HG03521 (cell line): ENCODE data around the gene NEUROG2.
"Not testable (repeated sequence)": the region's sequence is repeated elsewhere in the genome, so short reads cannot be mapped to it uniquely, and the experiment has no call there.

Source experiments
- ATAC-seq: cut with Tn5 transposase; IDR thresholded peaks from one replicate; pipeline ENCODE4 v1.9.1; 2021; ENCODE audit warnings: mild to moderate bottlenecking, moderate library complexity; ENCODE audit not compliant: unreplicated experiment

The NEUROG2 gene

GRCh38 chr4:112516066-112516470 lies at the start of gene NEUROG2:
TSS of gene NEUROG2 (minus strand) at chr4:112516180. CDS start at chr4:112515475, 705 bp downstream.
- no peak for ATAC-seq

GRCh38 chr4:112564706-112565270 lies 48.8 kb upstream of the NEUROG2 start:
- no peak for ATAC-seq

- no peak for ATAC-seq
Observed at GRCh38 chr4:112563431-112564200, 47.6 kb upstream of the NEUROG2 start.

- ATAC-seq, result no peak
Observed at GRCh38 chr4:112562254-112562879, 46.4 kb upstream of the NEUROG2 start.

DNA sequence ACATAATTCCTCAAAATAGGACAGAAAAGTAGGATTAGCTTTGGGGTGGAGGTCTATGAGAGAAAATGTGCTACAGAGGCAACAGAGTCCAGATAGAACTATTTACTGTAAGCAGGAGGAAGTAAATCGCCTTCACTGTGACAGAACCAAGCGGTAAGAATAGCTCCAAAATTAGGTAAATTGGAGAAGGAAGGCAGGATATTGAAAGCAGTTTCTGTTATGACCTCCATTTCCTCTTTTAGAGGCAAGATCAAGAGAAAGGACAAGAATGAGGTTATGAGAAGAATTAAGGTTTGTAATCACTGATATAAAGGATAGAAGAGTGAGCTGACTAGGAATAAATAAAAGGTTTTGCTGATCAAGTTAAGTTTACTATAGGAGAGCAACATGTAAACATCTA lies 44.1 kb upstream of the NEUROG2 start:
- no peak for ATAC-seq

DNA sequence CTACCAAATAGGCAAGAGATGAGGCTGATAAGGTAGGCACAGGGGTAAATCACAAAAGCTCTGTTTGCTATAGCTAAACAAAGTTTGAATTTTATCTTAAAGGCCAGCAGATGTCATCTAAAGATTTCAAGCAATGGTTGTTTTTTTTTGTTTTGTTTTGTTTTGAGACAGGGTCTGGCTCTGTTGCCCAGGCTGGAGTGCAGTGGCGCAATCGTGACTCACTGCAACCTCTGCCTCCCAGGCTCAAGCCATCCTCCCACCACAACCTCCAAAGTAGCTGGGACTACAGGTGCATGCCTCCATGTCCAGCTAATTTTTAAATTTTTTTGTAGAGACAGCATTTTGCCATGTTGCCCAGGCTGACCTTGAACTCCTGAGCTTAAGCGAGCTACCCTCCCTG lies 43.1 kb upstream of the NEUROG2 start:
- ATAC-seq, result no peak

GRCh38 chr4:112557676-112558411 lies 41.9 kb upstream of the NEUROG2 start:
- no peak for ATAC-seq

DNA sequence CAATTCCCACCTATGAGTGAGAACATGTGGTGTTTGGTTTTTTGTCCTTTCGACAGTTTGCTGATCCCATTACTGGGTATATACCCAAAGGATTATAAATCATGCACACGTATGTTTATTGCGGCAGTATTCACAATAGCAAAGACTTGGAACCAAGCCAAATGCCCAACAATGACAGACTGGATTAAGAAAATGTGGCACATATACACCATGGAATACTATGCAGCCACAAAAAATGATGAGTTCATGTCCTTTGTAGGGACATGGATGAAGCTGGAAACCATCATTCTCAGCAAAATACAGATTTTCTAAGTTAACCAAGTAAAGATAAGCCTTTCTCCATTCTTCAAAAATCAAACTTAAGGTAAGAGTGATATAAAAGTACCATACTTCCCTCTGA lies 38.3 kb upstream of the NEUROG2 start:
- ATAC-seq, result not testable (repeated sequence)

DNA sequence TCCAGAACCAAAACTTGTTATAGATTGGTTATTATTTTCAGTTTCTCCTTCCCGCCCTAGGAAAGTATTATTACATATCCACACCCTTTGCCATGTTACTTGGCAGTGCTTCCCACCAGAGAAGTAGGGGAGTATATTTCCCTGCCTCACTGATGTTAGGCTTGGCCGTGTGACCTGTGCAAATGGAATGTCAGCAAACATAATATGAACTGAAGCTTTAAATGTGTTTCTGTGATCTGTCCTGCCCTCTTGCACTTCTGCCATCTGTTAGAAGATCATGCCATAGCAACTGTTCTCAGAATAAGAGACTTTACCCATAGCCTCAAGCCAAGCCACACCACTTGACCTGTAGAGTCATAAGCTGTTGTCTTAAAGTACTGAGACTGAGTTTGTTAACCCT lies 36.7 kb upstream of the NEUROG2 start:
- ATAC-seq, result no peak

GRCh38 chr4:112550728-112551127 lies 34.7 kb upstream of the NEUROG2 start:
- ATAC-seq, result no peak

DNA sequence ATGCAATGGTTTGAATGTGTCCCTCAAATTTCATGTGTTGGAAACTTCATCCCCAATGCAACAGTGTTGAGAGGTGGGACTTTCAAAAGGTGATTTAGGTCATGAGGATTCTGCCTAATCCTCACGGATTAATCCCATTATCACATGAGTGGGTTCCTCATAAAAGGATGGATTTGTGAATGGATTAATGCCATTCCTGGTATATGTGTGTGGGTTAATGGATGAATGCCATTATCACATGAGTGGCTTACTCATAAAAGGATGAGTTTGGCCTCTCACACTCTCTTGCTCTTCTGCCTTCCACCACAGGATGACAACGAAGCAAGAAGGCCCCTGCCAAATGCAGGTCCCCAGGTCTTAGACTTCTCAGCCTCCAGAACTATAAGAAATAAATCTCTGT lies 30.5 kb upstream of the NEUROG2 start:
- no peak for ATAC-seq

GRCh38 chr4:112545346-112545745 lies 29.4 kb upstream of the NEUROG2 start:
- ATAC-seq, result no peak

GRCh38 chr4:112540695-112541094 lies 24.7 kb upstream of the NEUROG2 start:
- no peak for ATAC-seq

GRCh38 chr4:112536123-112536522 lies 20.1 kb upstream of the NEUROG2 start:
- ATAC-seq, result no peak

- no peak for ATAC-seq
Observed at GRCh38 chr4:112532267-112532666, 16.3 kb upstream of the NEUROG2 start.

DNA sequence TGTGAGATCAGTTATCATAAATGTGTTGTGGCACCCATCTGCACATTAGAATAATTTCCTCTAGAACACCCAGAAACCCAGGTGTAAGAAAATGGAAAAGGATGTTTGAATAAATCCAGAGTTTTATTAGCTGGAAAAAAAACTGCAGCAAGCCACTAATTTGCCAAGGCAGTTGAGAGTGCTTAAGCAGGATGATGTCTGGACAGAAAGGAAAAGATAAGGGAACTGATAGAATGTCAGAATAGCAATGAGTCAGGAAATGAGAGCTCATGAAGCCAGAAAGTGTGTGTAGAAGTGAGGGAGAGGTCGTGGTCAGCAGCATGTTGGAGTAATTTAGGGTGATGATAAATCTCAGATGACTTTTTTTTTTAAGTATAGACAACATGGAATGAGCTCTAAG lies 15.2 kb upstream of the NEUROG2 start:
- ATAC-seq, result no peak

GRCh38 chr4:112526061-112526460 lies 10.1 kb upstream of the NEUROG2 start:
- no peak for ATAC-seq

DNA sequence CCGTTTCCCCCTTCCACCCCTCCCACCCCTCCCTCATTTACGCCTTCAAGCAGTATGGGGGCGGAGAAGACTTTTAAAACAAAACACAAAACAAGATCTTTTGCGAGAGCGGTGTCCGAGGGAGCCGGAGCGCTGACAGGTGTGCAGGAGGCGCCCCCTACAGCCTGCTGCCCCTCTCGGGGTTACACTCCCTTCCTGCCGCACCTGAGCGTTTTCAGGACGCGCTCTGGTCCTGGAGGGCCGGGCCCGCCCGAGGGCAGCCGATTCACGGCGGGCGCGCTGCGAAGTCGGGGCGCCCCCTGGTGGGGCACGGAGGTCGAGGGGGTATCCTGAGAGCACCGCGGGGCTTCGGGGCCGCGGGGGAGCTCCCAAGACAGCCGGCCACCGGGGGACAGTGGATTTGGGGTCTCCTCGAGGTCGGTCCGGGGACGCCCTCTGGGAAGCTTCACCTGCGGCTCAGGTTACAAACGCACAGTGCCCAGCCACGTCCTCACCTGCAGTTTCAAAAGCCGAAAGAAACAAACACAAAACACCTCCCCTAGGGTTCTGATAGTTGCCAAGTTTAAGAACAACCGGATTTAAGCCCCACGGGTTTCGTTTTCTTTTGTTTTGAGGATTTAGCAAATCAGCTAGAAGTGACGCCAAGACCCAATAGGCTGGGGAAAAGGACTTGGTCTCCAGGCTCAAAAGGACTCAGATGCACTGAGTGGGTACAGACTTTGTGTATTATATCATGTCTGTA lies 8.0 kb upstream of the NEUROG2 start:
- peak; percentile 82 for ATAC-seq

DNA sequence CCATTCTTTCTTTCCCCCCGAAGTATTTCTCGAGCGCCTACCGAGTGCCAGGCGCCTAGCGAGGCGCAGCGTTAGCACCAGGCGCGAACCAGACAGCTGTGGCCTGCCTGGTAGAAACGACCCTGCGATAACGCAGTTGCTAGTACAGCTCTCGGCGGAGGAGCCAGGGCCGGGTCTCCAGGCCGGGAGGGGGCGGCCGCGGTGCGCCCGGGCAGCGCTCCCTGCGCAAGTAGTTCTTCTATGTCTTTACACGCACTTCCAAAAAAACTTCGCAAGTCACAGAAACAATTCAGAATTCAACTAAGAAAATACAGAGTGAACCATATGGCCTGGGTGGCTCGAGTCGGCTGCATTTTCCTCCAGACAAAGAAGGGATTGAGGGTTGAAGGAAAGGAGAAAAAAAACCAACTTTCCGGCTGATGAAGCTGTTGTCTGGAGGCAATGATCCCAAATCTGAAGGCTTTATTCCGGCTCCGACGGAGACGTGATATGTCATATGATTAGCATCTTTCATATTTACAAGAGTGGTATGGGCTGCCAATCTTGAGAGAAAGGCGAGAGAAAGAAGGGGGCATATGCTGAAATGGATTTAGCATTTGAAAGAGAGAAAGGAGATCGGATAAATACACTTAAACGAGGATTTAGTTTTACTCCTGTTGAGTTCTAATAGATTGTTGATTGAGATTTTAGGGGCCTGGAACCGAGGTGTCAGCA lies 7.2 kb upstream of the NEUROG2 start:
- ATAC-seq, result peak; percentile 36

GRCh38 chr4:112522431-112522830 lies 6.5 kb upstream of the NEUROG2 start:
- ATAC-seq, result not testable (repeated sequence)
